GM21737 (cell line): ENCODE results near the gene PXDN.

Experiments
- ATAC-seq: cut with Tn5 transposase; IDR thresholded peaks from one replicate; pipeline ENCODE4 v1.9.1; 2021; ENCODE audit warnings: mild to moderate bottlenecking, moderate library complexity; ENCODE audit not compliant: unreplicated experiment

PXDN gene

DNA sequence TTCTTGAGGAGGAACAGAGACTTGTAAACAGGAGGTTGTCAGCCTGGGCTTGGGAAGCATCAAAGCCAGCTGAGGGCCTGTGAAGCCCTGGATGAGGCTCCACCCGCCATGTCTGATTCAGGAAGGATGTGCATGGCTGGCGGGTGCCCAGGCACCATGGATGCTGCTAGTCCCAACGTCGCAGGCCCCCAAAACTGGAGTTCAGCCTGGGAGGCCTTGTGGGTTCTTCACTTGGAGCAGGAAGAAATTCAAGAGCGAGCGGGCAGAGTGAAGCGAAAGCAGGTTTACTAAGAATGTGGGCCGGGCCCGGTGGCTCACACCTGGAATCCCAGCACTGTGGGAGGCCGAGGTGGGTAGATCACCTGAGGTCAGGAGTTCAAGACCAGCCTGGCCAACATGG lies 12.1 kb upstream of the PXDN start:
- no peak for ATAC-seq

DNA sequence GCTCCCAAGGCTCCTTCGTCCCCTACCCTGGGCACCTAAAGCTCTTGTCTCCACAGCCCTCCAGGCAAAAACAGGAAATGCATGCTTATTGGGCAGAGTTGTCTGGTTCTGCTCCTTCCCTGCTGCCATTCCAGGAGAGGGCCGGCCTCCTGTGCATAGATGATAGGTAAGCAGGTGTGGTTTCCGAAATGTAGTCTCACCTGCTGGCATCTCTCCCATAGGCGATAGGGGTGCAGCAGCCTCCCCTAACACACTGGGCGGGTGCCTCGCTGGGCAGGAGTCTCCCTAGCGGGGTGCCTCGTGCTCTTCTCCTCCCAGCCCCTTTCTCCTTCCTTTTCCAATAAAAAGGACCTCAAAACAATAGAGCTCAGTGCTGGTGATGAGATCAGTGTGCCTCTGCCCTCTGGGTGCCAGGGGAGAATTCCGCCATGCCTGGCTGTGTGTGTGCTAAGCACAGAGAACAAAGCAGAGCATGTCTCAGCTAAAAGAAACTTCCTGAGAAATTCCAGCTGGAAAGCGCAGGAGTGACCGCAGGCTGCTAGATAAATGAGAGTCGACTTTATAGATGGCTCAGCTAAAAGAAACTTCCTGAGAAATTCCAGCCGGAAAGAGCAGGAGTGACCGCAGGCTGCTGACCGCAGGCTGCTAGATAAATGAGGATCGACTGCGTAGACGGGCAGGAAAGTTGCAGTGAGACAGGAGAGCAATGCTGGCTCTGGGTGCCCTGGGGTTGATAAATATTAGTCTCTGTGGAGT lies 11.3 kb upstream of the PXDN start:
- ATAC-seq: no peak

GRCh38 chr2:1754461-1755170 lies 10.3 kb upstream of the PXDN start:
- no peak for ATAC-seq

GRCh38 chr2:1754046-1754445 lies 9.7 kb upstream of the PXDN start:
- ATAC-seq: no peak

DNA sequence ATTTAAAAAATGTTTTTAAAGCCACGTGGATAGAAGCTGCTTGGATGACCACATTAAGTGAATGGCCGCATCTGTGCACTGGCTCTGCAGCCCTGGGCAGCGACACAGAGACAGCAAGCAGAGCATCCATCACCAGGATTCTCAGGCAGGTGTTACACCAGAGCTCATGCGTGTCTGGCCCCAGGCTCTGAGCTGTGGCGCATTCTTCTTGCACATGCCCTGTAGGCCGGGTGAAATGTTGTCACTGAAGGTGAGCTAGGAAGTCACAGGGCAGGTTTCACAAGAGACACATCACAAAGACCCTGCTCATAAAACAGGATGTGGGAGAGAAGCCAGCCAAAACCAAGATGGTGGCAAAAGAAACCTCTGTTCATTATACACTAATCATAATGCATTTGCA lies 8.4 kb upstream of the PXDN start:
- ATAC-seq: no peak

GRCh38 chr2:1751767-1752725 lies 7.7 kb upstream of the PXDN start:
- ATAC-seq: no peak

DNA sequence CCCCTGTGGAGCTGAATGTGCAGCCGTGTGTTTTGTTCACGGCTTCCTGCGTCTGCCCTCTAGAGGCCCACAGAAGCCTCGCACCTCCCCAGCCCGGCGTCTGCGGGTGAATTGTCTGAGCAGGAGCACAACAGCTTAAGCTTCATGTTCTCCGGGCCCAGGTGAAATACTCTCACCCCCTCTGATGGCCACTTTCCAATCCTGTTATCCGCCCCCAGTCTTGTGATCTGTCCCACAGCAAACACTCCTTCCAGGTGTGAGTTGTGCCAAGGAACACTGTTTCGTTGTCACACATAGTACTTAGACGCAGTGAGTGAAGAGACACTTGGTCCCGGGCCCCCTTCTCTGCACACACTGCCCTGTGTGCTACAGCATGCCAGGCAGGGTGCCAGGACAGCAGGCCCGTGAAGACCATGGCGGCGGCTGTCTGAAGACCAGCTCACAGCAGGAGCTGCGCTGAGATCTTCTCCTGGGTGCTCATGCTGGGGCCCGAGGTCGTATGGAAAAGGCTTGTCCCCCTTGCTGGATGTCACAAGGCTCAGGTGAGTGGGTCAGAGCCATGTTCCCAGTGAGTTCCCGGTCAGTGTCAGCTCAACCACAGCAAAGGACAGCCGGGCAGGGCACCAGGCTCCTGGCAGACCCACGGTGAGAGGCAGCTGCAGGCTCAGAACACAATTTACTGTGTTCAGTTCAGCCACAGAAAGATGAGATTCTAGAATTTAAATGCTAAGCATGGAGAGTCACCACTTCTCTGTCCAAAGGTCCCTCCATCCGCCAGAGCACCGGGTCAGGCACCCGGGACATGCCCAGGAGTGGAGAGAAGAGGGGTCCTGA lies 6.8 kb upstream of the PXDN start:
- no peak for ATAC-seq

- no peak for ATAC-seq
Observed at GRCh38 chr2:1750270-1750932, 6.1 kb upstream of the PXDN start.

DNA sequence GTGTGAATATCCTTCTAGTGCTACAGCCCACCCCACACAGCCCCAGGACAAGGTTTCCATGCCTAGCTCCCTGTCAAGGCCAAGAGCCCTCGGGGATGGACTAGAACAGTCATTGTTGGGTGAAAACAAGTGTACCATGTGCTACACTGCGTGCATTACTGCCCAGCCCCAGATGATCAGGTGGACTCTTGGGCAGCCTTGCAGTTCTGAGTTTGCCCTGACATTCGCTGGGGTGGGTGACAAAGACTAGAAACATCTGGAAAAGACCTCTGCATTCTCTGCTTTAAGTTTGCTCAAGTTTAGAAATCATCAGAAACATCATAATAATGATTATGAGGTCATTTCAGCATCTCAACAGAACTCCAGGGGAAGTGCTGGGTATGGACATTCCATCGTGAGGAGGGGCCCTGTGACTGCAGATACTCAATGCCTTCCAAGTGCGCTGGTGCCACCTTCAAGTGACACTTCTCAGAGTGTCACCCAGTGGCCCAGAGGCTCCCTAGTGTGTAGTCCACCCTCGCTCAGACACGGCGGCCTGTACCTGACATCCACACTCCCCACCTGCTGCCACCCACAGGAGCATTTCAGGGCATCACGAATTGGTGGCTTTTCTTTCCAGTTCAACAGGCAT lies 5.3 kb upstream of the PXDN start:
- ATAC-seq: no peak

GRCh38 chr2:1748741-1749488 lies 4.6 kb upstream of the PXDN start:
- ATAC-seq: no peak

DNA sequence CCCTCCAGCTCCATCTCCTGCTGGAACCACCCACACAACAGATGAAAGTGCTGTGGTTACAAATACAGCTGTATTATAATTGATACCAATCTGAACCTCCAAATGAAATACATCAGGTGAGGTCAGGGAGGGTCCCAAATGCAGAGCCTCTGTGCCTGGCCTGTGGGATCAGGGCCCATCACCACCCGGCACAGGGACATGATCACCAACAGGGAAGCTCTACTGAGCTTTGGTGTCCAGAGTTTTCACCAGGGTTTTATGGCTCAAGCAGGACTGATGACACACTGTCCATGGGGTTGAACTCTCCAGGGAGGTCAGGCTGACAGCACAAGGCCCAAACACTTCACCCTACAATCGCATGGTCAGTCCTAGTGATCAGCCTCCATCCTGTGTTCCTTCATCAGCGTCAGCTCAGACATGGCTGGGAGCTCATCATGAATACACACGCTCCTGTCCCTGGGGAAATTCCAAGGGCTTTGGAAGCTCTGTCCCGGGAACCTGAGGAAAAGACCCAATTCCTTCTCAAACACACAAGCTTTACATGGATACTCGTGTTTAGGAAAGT lies 3.9 kb upstream of the PXDN start:
- ATAC-seq: no peak

GRCh38 chr2:1747065-1747941 lies 3.0 kb upstream of the PXDN start:
- ATAC-seq: no peak

DNA sequence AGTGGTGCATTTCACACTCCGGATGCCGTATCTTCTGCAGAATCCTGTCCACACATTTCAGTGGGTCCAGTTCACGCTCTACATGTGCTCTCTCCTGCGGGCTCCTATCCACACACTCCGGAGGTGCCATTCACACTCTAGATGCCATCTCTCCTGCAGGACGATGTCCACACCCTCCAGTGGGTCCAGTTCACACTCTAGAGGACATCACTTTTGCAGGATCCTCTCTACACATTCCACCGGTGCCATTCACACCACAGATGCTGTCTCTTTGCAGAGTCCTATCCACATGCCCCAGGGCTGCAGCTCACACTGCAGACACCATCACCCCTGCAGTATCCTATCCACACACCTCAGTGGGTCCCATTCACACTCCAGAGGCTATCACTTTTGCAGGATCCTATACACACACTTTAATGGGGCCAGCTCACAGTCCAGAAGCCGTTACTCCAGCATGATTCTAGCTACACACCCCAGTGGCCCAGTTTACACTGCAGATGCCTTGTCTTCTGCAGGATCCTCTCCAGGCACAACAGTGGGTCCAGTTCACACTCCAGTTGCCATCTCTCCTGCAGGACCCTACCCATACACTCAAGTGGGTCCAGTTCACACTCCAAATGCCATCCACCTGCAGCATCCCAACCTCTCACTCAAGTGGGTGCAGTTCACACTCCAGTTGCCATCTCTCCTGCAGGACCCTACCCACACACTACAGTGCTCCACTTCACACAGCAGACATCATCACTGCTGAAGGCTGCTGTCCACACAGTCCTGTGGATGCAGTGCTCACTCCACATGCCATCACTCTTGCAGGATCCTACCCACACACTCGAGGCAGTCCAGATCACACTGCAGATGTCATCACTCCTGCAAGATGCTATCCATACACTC lies 2.1 kb upstream of the PXDN start:
- ATAC-seq: no peak

DNA sequence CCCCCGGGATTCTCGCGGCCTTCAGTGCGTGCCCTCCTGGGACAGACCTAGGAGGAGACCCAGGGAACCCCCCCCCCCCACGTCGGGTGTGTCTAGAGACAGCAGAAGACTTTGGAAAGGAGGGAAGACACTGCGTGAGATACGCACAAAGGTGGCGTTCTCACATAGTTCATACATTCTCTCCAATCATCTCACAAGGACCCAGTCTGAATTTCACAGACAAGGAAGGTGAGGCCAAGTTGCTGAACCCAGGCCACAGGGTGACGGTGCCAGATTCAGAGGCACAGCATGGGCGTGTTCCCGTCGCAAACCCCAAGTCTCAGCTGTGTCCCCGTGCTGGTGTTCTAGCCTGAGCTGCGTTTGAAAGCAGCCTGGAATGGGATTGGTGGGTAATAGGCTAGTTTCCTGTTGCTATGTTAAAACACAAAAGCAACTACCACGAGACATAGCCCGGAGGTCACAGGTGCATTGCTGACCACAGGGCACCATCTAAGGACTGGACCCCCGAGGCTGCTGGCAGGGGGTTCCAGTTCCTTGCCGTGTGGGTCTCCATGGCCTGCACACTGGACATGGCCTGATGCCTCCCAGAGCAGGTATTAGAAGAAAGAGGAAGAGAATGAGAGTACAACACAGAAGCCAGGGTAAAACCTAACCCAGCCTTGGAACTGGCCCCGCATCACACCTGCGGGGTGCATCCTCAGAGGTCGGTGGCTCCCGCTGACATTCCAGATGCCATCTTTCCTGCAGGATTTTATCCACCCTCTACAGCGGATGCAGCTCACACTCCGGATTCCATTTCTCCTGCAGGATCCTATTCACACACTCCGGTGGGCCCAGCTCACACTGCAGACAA lies 1.1 kb upstream of the PXDN start:
- no peak for ATAC-seq

GRCh38 chr2:1744151-1744445 lies 217 bp downstream of the PXDN start:
- no peak for ATAC-seq
